ENCODE data around the gene TMEM38B.

TMEM38B gene, protein sequence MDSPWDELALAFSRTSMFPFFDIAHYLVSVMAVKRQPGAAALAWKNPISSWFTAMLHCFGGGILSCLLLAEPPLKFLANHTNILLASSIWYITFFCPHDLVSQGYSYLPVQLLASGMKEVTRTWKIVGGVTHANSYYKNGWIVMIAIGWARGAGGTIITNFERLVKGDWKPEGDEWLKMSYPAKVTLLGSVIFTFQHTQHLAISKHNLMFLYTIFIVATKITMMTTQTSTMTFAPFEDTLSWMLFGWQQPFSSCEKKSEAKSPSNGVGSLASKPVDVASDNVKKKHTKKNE

GRCh38 chr9:105694190-105694847, at the start of gene TMEM38B:
Gene TMEM38B, plus strand, starts transcription at chr9:105694541. Its CDS starts 120 bp downstream, at chr9:105694661.
- DNase-seq (ENCODE audit: low read depth), result peak; percentile 54

DNA sequence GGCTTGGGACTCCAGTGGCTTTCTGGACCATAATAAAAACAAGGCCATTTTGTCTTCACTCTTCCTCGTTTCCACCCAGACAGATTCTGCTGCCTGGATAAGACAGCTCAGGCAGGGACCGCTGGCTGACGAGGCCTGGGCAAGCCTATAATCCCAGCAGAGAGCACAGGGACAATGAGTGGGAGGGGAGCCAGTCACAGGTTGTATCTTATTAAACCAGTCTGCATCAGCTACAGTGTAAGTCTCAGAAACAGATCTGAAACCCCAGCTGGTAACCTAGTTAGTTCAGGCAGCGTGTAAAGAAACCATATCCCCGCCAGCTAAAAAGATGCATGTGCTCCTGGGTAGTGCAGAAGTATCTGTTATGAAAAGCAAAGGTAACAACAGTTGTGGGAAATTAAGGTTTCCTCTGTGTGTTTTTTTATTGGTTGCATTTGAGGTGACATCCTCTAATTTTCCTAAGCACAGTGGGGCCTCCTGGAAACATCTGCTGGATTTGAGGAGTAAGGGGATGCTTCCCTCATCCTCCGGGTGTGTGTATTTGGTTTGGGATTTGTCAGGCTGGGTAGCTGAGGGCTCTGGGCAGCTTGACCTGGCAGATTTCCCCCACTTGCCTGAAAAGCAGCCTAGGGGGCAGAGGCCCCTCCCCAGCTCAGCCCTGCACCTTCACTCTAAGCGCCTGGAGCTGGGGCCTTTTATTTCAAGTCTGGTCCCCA, 47.3 kb upstream of the TMEM38B start:
- no peak for DNase-seq (ENCODE audit: low read depth)

DNA sequence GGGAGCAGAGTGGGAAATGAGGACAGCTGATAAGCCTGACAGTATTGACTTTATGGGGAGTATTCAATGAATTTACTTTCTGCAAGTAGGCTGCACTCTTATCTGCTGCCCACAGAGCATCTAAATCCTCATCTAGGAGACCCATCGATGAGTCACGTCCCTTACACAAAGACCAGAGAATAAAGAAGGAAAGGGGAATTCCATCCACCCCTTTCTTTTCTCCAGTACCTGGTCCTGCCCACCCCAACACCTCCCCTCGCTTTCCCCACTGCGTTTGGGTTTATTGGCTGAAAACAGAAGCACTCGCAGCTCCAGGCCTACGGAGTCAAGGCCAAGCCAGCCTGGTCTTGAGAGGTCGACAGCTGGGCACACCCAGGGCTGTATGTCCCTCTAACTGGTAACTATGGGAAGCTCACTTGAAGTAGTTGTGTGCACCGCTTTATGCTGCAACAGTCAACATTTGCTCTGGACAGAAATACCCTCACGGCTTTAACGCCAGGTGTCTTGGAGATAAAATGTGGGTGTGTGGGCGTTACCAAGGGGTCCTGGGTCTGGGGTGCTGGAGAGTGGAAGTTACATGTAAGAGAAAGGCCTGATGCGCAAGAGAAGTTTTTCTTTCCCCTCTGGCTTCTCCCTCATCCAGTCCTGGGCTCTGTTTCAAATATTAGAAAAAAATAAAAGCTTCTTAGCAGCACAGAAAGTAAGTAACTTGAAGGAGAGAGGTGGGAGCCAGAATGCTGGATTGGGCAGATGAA, 46.6 kb upstream of the TMEM38B start:
- no peak for DNase-seq (ENCODE audit: low read depth)

DNA sequence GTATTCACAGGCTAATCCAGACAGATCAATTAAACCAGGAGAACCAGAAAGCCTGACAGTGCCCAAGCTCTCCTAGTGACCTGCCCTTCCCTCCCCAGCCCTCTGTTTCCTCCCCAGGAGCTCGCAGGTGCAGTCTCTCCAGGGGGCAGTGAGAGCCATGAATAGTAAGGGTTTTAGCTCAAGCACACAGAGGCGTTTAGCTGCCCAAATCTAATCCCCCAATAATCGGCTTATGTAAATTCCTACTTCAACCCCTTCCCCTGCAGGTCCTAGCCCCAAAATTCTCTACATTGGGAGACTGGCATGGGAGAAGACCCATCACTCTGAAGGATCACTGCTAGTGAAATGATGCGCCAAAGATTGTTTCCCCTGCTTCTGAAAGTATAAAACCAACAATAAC, 42.5 kb upstream of the TMEM38B start:
- DNase-seq (ENCODE audit: low read depth), result no peak

DNA sequence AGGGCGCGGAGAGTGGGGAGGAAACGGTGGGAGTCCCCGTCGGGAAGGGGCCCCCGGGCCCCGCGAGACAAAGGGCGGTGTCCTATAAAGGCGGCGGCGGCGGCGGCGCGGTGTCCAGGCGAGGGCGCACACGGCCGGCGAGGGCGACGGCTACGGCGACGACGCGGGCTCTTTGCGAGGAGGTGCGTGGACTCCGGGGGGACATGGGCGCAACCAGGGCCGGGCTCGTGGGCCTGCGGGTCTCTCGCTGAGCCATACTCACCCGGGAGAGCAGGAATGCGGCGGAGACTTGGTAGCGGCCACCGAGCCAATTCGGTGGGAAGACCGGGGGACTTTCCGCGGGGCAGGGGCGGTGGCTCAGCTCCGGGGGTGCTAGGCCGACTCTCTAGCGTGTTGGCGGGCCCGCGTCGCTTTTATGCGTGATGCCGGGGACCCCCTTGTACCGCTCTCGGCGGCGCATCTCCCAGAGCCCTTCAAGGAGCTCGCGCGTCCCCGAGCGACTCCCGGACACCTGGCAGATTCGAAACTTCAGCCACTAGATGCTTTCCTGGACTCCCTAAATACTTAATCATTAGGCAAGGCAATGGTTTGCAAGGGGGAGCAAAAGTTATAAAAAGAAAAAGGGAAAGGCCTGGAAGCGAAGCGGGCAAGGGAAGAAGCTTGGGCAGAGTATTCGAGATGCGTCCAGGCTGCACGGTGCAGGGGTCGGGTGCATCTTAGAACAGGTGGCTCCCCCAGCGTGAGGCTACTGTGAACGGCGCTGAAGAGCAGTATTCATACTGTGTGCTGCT, 38.0 kb upstream of the TMEM38B start:
- DNase-seq (ENCODE audit: low read depth), result no peak

DNA sequence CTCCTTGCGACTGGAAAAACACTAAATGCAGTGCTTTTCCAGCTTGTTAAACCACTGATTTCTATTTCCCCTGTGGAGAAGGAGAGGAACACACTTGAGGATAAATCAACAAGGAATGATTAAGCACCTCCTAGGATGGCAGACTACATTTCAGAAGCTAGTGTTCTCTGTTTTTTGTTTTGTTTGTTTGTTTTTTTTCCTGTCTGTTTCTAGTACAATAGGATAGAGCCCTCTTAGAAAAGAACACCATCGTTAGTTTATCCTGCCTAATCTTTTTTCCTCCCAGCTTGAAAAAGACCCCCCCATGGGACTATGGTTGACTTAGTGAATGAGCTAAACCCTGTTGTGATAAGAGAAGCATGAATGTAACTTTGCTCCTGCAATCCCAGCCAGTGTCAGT, 36.0 kb upstream of the TMEM38B start:
- DNase-seq (ENCODE audit: low read depth), result no peak

DNA sequence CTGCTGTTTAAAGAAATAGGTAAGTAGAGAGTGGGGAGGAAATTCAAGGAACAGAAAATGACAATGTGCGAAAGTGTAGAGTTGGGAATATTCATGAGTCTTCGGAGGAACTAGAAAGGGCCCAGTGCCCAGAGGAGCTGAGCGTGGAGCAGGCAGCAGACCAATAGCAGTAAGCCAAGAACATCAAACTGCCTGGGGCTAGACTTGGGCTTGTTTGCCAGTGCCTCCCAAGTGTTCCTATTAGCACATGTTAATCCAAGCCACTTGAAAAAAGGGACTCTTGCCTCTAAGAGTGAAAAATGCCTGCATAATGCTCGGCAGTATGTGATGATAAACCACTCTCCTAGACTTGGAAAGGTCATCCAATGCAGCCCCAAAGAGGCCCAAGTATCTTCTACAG, 33.3 kb upstream of the TMEM38B start:
- DNase-seq (ENCODE audit: low read depth), result no peak

GRCh38 chr9:105662184-105663104, 31.9 kb upstream of the TMEM38B start, which contains the start of gene TAL2:
Gene TAL2, plus strand, starts transcription at chr9:105662457. Its CDS starts 40 bp downstream, at chr9:105662497.
- DNase-seq (ENCODE audit: low read depth), result no peak

GRCh38 chr9:105663914-105664313, 30.4 kb upstream of the TMEM38B start:
- no peak for DNase-seq (ENCODE audit: low read depth)

DNA sequence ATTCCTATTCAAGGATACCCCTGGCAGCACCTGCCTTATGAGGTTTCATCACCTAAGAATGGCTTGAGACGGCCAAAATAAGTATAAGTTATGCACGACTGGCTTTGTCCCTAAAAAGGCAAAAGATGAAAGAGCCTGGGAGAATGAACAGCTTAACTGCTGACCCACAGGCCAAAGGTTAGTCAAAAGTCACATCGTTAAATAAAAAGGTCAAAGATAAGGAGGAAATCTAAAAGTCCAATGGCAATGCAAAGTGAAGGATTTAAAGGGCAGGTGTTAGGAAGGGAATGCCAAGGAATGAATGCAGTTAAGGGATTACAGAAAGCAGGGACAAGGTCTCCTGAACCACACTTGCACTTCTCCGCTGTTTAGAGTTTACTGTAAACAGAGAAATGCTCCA, 26.5 kb upstream of the TMEM38B start:
- no peak for DNase-seq (ENCODE audit: low read depth)

GRCh38 chr9:105670315-105670714, 24.0 kb upstream of the TMEM38B start:
- no peak for DNase-seq (ENCODE audit: low read depth)

DNA sequence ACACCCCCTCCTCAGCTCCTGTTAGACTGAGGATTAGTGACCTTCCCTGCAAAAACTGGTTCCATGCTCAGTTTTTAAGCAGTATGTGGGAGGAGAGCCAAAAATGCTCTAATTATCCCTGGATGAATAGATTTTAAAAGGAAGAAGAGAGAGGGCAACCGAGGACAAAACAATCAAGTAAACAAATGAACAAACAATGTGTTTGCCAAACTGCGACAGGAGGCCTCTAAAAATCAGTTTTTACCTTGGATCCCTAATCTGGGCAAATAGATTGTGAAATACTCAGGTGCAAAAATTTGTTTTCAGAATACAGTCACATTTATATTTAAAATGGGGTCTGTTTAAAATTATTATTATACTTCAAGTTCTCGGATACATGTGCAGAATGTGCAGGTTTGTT, 23.6 kb upstream of the TMEM38B start:
- DNase-seq (ENCODE audit: low read depth), result no peak

DNA sequence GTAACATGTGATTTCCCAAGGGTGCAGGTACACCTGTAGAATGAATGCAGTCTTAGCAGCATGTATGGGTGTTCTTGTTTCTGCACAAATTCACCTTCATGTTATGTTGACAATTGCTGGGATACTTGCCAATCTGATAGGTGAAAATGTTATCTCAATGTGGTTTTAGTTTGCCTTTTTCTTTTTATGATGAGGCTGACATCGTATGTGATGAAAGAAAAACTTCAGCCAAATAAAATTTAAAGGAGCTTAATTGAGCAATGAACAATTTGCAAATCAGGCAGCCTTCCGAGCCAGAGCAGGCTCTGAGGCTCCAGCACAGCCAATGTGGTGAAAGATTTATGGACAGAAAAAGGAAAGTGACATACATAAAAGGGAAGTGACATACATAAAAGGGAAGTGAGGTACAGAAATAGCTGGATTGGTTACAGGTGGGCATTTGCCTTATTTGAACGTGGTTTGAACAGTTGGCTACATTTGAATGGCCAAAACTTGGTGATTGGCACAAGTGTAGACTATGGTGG, 21.6 kb upstream of the TMEM38B start:
- no peak for DNase-seq (ENCODE audit: low read depth)

GRCh38 chr9:105673850-105674387, 20.4 kb upstream of the TMEM38B start:
- DNase-seq (ENCODE audit: low read depth), result no peak

DNA sequence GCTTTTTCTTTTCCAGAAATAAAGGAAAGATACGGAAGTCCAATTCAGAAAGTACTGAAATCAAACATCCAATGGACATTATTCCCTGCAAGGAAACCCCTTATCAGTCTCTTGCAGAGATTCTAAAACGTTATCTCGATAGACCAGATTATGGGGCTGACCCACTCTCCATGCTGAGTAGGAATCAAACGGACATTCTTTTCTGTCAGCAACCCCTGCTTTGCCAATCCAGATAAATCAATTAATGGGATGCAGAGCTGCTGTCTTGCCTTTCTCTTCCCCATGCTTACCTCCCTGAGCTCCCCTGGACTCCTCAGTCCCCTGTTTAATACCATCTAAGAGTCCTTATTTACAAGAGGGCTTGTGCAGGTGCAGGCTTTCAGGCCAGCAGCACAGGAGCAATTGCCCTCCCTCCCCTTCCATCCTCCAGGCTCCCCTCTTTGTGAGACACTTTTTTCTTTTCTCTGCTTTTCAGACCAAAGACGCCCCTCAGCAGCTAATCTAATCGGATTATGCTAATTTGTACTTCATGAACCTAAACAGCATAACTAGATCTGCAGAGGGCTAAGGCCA, 17.9 kb upstream of the TMEM38B start:
- no peak for DNase-seq (ENCODE audit: low read depth)

GRCh38 chr9:105678163-105678562, 16.2 kb upstream of the TMEM38B start:
- DNase-seq (ENCODE audit: low read depth), result no peak

DNA sequence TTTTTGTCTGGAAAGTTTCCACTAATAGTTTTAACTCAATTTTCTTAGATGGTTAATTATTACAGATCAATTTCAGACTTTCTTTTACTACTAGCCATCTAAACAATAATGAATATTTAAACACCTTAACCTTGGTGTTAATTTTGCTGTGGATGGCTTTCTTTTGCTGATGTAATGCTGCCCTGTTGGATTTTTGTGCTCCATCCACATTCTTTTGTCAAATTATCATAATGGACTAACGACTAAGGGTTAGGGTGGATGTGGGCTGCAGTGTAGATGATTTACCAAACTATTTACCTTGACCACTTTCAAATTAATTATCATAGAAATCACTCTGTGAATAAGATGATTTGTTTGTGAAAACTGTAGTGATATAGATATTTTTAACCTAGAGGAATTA, 15.6 kb upstream of the TMEM38B start:
- no peak for DNase-seq (ENCODE audit: low read depth)

GRCh38 chr9:105679257-105680022, 14.9 kb upstream of the TMEM38B start:
- DNase-seq (ENCODE audit: low read depth), result no peak

DNA sequence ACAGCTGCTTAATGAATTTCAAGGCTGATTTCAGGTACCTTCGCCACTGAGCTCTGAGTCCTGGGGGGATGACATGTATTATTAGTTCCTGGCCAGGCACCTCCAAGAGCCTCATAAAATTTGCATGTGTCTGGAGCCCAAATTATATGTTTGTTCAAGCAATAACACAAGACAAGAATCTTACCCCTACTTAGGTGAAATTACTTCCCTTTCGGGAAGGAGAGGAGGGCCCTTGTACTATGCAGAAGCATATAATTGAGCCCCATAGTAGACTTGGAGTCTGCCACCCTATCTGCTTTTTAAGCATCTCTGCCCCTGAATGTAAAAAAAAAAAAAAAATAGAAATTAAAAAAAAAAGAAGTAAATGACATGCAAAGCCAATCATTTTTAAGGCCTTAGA, 13.0 kb upstream of the TMEM38B start:
- DNase-seq (ENCODE audit: low read depth), result no peak

All from activated gamma-delta T cell treated with anti-CD3 and anti-CD28 coated beads, Interleukin-2, amount 50 U/mL, for 16 hours (primary cell).